Myometrial cell (primary cell): Measurements from ENCODE around the gene SLC25A3. TPM values are rescaled to one million over a fixed set of nuclear protein-coding genes. Genes with fewer than 3 reads are reported as not detected.

Experiments
- total RNA-seq: library from RNA; depleted of rRNA; stranded (reverse); fragments of >200 nt; gene quantifications from 2 replicates; pipeline ENCODE4 v1.2.3, GENCODE V29; 2015

Gene SLC25A3
- 1,078 and 1,098 TPM in 2 replicates for total RNA-seq

DNA sequence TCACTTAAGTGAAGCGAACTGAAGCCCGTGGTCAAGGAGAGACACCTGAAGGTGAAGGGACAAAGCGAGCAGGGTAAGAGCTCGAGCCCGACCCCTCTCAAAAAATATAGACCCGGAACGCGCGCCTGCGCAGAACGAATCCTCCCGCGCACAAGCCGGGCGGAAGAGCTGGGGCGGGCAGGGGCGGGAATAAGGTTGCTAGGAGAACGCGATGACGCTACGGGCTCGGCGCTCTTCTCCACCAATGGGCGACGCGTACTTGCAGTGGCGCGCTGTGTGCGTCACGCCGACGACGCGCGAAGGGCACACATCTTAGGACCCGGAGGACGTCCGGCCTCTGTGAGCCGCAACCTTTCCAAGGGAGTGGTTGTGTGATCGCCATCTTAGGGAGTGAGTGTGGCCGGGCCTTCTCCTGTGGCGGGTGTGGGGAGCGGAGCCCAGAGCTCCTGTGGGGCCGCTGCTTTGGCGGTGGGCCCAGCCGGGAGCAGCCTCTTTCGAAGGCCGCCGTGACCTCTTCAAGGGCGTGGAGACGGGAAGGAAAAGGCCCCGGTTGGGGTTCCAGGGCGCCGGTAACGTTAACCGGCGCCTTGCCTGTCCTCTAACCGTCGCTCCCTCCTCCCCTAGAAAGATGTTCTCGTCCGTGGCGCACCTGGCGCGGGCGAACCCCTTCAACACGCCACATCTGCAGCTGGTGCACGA lies at the start of gene SLC25A3:
Gene SLC25A3, plus strand, starts transcription at position 336 of the 699 bp plus-strand sequence. Its CDS starts 293 bp downstream, at position 629.

DNA sequence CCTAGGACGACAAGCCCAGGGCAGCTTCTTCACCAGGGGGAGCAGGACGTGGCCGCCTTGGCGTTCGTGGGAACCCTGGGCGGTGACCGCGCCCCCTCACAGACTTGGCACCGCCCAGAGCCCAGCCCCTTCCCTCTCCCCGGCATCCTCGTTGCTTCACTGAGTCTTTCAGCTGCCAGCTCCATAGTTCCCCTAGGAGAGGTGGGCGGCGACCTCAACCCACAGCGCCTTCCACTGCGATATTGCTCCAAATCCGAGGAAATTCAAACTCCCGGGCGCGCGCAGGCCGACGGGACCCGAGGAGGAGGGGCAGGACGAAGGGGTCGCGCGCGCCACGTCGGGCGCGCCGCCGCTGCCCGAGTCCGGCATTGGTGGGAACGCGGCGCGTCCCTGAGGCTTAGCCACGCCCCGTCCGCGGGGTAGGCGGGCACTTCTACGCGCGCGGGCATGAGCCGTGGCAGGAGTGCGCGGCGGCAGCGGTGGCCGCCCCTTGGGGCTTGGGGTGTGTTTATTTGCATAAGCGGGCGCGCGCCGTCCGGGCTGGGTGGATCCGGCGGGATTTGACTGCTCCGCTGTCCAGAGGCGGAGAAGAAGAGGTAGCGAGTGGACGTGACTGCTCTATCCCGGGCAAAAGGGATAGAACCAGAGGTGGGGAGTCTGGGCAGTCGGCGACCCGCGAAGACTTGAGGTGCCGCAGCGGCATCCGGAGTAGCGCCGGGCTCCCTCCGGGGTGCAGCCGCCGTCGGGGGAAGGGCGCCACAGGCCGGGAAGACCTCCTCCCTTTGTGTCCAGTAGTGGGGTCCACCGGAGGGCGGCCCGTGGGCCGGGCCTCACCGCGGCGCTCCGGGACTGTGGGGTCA lies 51.5 kb downstream of the SLC25A3 start, which contains the start of the genes APAF1 and IKBIP:
Gene APAF1, plus strand, starts transcription at position 579 of the 860 bp plus-strand sequence. CDS start 3,070 bp downstream, outside the sequence.
Gene IKBIP, minus strand, starts transcription at position 77 of the 860 bp plus-strand sequence. CDS start 87 bp downstream, outside the sequence.

Other genes starting within 250 kb of the SLC25A3 start
- gene TMPO, start 78.1 kb upstream of the SLC25A3 start, total RNA-seq: 81.3 and 114 TPM in 2 replicates
- gene IKBIP, start 51.1 kb downstream of the SLC25A3 start, total RNA-seq: 74.4 and 83.5 TPM in 2 replicates
- gene APAF1, start 51.6 kb downstream of the SLC25A3 start, total RNA-seq: 11.5 and 14.7 TPM in 2 replicates